HG03457 (cell line): ENCODE results near the gene PARM1.

Experiments
- ATAC-seq: cut with Tn5 transposase; IDR thresholded peaks from one replicate; pipeline ENCODE4 v1.9.1; 2021; ENCODE audit warnings: moderate number of reproducible peaks; ENCODE audit not compliant: unreplicated experiment

Gene PARM1

DNA sequence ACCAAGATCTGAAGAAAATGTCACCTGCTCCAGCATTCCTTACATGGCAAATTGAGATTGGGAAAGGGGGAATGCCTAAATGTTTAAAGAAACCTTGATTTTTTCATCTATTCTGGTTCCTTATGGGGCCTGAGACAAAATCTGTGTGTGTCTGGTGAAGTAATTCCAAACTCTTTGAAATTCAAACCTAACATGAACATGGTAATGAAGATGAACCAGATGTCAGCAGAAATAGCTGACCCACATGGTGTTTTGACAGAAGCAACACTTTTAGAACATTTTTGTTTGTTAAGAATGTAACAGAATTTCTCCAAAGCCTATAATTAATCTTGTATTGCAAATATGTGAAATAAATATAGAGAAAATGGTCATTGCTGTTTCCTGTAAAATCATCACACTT lies 133.0 kb downstream of the PARM1 start:
- ATAC-seq = no peak

DNA sequence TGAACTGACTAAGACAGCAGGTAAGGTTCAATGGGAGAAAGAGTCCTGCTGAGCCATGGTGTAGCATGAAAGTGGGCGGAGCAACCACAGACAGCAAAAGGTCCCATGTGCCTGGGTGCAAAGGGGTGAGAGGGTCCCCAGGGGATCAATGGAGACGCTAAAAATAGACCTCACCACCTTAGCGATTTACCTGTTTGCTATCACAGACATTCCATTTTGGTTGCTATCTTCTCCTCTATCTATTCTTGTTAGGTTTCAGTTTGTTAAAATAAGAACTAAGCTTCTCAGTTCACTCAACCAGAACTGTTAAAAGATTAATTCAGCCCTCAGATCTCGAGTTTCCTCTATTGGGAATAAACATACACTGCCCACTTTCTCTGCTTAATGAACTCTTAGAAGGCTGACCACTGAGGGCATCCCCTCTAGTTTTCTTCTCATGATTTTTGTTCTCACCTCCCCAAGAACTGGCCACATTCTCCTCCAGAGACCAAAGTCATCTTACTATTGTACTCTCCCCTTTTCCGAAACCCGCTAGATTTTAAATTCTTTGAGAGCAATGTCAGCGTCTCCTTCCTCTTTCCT lies 136.7 kb downstream of the PARM1 start:
- no peak for ATAC-seq

DNA sequence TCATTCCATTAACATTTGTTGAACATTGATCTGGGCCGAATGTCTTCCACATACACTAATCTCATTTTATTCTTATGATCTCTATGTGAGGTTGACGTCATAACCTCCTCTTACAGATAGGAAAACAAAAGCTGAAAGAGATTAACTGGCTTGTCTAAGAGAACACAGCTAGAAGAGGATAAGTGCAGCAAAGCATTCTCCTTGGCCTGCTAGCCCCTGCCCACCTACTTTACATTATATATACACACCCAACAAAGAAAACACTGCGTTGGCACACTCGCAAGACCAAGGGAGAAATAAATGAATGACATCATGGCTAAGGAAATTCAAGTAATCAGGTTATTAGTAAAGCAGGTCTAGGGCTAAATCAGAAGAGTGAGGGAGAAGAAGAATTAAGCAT lies 138.4 kb downstream of the PARM1 start:
- no peak for ATAC-seq

- no peak for ATAC-seq
Measured at GRCh38 chr4:75080888-75081287, 148.0 kb downstream of the PARM1 start.

- no peak for ATAC-seq
Measured at GRCh38 chr4:75081561-75081960, 148.6 kb downstream of the PARM1 start.

GRCh38 chr4:75087416-75087815 lies 154.5 kb downstream of the PARM1 start:
- ATAC-seq = no peak

GRCh38 chr4:75087865-75088264 lies 154.9 kb downstream of the PARM1 start:
- ATAC-seq = no peak

GRCh38 chr4:75089206-75089605 lies 156.3 kb downstream of the PARM1 start:
- ATAC-seq = no peak

DNA sequence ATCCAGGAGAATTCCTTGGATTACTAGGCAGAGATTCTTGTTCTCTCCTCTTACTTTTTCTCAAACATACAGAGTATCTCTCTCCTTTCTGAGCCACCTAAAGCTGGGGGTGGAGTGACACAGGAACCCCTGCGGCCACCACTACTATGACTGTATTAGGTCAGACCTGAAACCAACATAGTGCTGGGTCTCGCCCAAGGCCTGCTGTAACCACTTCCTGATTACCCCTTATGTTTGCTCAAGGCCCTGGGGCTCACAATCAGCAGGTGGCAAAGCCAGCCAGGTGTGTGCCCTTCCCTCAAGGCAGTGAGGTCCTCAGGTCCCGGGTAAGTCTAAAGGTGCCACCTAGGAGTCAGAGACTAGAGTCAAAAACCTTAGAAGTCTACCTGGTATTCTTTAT lies 166.4 kb downstream of the PARM1 start:
- ATAC-seq = no peak
